GM19351 (cell line): ENCODE measurements around the gene SLC25A10.

ENCODE experiments used
- ATAC-seq: cut with Tn5 transposase; IDR thresholded peaks from one replicate; pipeline ENCODE4 v1.9.1; 2021; ENCODE audit warnings: mild to moderate bottlenecking, moderate library complexity; ENCODE audit not compliant: unreplicated experiment

The SLC25A10 gene

GRCh38 chr17:81686614-81687013 lies 25.5 kb upstream of the SLC25A10 start:
- no peak for ATAC-seq

- ATAC-seq = no peak
These were observed 24.1 kb upstream of the SLC25A10 start for GRCh38 chr17:81687770-81688541.

GRCh38 chr17:81688616-81689015 lies 23.5 kb upstream of the SLC25A10 start:
- ATAC-seq = no peak

- no peak for ATAC-seq
These were observed 22.0 kb upstream of the SLC25A10 start for GRCh38 chr17:81690066-81690465.

- ATAC-seq = no peak
These were observed 21.5 kb upstream of the SLC25A10 start for GRCh38 chr17:81690549-81690948.

- no peak for ATAC-seq
These were observed 20.9 kb upstream of the SLC25A10 start for GRCh38 chr17:81691196-81691595.

- no peak for ATAC-seq
These were observed 20.5 kb upstream of the SLC25A10 start for GRCh38 chr17:81691608-81692007.

- no peak for ATAC-seq
These were observed 18.4 kb upstream of the SLC25A10 start for GRCh38 chr17:81693509-81694210.

- no peak for ATAC-seq
These were observed 17.3 kb upstream of the SLC25A10 start for GRCh38 chr17:81694810-81695209.

- ATAC-seq = no peak
These were observed 16.9 kb upstream of the SLC25A10 start for GRCh38 chr17:81695211-81695610.

GRCh38 chr17:81695801-81696200 lies 16.3 kb upstream of the SLC25A10 start:
- ATAC-seq = no peak

- ATAC-seq = no peak
These were observed 15.7 kb upstream of the SLC25A10 start for GRCh38 chr17:81696218-81696941.

- no peak for ATAC-seq
These were observed 14.6 kb upstream of the SLC25A10 start for GRCh38 chr17:81697261-81698044.

- no peak for ATAC-seq
These were observed 11.5 kb upstream of the SLC25A10 start for GRCh38 chr17:81700353-81701287.

GRCh38 chr17:81701288-81702071 lies 10.6 kb upstream of the SLC25A10 start:
- no peak for ATAC-seq

GRCh38 chr17:81702934-81703746 lies 8.9 kb upstream of the SLC25A10 start, which contains the start of gene MRPL12:
Gene MRPL12, plus strand, starts transcription at chr17:81703367. Its CDS starts 135 bp downstream, at chr17:81703502.
- peak; percentile 83 for ATAC-seq

GRCh38 chr17:81703747-81704654 lies 8.1 kb upstream of the SLC25A10 start:
- ATAC-seq = no peak
